Muscle of back (tissue), 11 donors: ENCODE measurements around the gene DOLPP1. TPM values are rescaled to one million over a fixed set of nuclear protein-coding genes. Genes with fewer than 3 reads are reported as not detected.
A peak's percentile ranks its signal among the peaks of the same experiment; 100 is the strongest.

Source experiments
- DNase-seq, 3 donors: peaks; one replicate each; pipeline versions ENCODE4 v3.0.0 to v3.0.0-alpha.2; 2013
- polyA plus RNA-seq, 10 donors: library from polyadenylated mRNA; unstranded; fragments of 120-200 nt; gene quantifications; one replicate each; pipeline ENCODE4 v1.2.1, GENCODE V29; 2013; ENCODE audit not compliant: insufficient read length in 10 of 10

The DOLPP1 gene
- polyA plus RNA-seq, 10 donors = 7.6 to 12.9 (median 8.8) TPM

DNA sequence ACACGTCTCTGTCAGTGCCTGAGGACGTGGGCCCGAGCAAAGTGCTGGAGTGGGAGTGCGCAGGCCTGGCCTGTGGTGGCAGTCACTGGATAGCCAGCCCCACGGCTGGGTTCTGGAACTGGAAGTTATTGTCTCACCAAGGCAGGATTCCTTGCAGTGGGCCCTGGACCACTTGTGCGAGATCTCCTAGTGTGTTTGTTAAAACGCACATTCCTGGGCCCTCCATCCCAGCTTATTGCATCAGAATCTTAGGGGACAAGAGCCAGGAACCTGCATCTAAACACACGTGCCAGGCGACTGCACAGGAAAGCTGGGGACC lies 57.2 kb downstream of the DOLPP1 start:
- DNase-seq = no peak

DNA sequence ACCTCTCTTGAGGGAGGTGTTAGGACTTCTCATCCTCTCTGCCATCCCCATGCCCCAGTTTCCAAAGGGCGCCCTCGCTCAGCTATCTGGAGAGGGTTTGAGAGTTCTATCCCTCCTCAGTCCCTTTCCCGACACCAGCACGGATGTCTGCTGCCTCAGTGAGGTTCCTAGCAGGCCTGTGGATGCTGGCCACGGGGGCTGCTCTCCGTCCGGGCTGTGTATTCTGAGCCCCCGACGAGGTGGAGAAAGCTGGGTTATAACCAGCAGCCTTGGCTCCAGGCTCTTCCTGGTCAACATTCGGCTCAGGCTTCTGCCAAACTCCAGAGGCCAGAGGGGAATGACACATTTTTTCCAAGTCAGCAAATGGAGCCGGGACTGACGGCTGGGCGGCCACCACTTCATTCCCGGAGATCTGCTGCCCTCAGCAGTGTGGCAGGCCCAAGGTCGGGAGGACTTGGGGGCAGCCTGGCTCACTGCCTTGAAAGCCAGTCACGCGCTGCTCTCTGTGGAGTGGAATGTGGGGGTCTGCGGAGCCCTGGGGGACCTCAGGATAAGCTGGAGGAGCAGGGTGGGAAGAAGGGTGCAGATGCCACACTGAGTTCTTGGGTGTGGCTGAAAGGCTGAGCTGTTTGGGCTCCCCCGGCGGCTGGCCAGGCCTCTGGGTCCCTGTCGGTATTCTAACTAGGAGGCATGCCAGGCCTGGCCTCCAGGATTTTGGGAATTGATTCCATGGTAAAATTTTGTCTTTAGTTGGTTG lies 57.7 kb downstream of the DOLPP1 start:
- DNase-seq = peak in 2 of 3 donors; percentile 66 to 84

DNA sequence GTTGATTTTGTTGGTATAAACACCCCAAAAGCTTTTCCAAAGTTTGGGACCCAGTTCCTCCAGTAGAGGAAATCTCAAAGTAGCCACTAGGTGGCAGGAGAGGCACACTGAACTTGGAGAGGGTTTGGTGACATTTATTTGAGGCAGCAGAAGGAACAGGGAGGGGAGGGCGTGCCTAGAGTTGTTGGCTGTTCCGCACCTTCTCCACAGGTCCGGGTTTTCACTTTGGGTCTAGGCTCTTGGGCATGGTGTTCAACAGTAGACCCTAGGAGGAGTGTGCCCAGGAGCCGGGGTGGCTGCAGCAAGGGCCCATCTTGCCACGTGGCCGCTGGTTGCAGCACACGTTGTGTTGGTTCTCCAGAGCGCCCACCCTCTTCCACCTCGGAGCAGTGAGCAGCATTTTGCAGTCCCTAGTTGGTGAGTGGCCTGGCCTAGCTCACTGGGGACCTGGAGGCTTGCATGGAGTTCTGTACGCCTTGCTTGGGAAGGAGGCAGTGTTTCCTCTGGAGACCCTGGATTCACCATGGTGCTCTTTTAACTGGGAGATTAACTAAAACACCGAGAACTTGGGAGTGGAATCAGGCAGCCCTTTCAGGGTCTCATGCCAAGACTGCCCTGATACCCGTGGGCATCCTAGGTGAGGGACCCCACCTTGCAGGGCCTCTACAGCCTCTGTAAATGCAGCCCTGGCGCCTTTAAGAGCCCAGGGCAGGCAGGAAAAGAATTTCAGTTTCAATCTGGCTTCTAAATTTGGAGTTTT lies 58.5 kb downstream of the DOLPP1 start:
- peak; percentile 92 to 96 (median 93) for DNase-seq

DNA sequence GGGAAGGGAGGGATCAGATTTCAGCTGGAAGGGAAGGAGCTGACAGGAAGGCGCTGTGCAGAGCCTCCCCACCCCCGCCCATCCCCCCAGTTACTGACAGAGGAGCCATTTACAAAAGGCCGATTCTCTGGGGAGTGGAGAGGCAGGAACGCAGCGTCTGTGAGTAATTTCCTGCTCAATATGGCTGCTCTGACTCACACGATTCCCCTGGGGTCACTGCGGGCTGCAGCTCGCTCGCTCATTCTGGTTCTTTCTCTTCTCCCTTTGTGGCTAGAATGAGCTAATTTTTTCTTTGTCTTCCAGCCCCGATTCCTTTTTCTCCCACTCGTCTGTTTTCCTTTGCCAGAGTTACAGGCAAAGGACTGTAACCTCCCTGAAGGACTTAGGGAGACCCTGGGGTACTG lies 59.1 kb downstream of the DOLPP1 start:
- DNase-seq = peak; percentile 100

Other genes with a start within 250 kb of the DOLPP1 start
- gene KYAT1, start 199.2 kb upstream of the DOLPP1 start, polyA plus RNA-seq = 1 to 10 TPM; 4.1 to 7.6 (median 4.7) TPM
- gene LRRC8A, start 199.0 kb upstream of the DOLPP1 start, polyA plus RNA-seq = 10 to 100 TPM; 15.8 to 24.1 (median 20.4) TPM
- 10 to 100 TPM; 33.4 to 47.6 (median 38.8) TPM for gene PHYHD1, start 160.1 kb upstream of the DOLPP1 start, polyA plus RNA-seq
- gene DOLK, start 133.5 kb upstream of the DOLPP1 start, polyA plus RNA-seq = 10 to 100 TPM in 1 of 10 donors, 1 to 10 TPM in 9; 7.2 to 11.2 (median 8.4) TPM
- 10 to 100 TPM; 26.6 to 49.9 (median 34.1) TPM for gene NUP188, start 133.4 kb upstream of the DOLPP1 start, polyA plus RNA-seq
- gene SH3GLB2, start 52.8 kb upstream of the DOLPP1 start, polyA plus RNA-seq = 10 to 100 TPM; 49.6 to 69.2 (median 53.7) TPM
- 10 to 100 TPM in 9 of 10 donors, 1 to 10 TPM in 1; 9.2 to 19.1 (median 12.6) TPM for gene MIGA2, start 44.5 kb upstream of the DOLPP1 start, polyA plus RNA-seq
- gene CRAT, start 29.7 kb downstream of the DOLPP1 start, polyA plus RNA-seq = 10 to 100 TPM; 31.0 to 45.4 (median 40.4) TPM
- 100 to 1,000 TPM; 104 to 129 (median 112) TPM for gene PTPA, start 30.3 kb downstream of the DOLPP1 start, polyA plus RNA-seq
- gene IER5L, start 97.2 kb downstream of the DOLPP1 start, polyA plus RNA-seq = 1 to 10 TPM; 2.6 to 7.0 (median 3.6) TPM